Fibroblast of skin of right quadriceps (primary cell): ENCODE data around the gene RNF212B.
A peak's percentile ranks its signal among the peaks of the same experiment; 100 is the strongest.

ENCODE experiments used
- DNase-seq: peaks from one replicate; pipeline ENCODE4 v3.0.0-alpha.2; 2013

Gene RNF212B

DNA sequence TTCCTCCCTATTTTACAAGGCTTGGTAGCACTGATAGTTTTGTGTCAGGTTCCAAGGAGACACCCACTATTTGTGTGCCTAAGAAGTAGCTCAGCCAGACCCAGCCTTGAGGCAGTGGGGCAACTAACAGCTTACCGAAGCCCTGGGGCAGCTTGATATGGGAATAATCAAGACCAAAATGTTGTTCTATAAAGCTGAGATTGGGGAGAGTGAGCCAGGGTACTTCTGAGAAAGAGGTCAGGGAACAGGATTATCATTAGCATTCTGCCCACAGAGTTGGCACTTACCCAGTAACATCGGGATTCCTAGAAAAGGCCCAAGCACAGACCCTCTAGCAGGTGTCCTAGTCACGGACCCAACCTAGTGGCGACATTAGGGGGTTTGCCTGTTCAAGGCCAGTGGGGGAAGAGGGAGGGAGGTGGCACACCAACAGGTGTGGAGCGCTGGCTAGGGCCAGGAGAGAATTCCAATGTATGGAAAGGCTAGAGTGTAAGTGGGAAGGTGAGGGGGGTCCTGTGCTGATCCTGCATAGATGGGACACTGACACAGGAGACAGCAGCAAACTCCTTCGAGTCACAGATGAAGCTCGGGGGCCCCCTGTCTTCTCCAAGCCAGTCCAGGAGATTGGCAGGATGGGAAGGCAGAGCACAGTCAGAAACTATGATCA, 60.0 kb downstream of the RNF212B start:
- no peak for DNase-seq

DNA sequence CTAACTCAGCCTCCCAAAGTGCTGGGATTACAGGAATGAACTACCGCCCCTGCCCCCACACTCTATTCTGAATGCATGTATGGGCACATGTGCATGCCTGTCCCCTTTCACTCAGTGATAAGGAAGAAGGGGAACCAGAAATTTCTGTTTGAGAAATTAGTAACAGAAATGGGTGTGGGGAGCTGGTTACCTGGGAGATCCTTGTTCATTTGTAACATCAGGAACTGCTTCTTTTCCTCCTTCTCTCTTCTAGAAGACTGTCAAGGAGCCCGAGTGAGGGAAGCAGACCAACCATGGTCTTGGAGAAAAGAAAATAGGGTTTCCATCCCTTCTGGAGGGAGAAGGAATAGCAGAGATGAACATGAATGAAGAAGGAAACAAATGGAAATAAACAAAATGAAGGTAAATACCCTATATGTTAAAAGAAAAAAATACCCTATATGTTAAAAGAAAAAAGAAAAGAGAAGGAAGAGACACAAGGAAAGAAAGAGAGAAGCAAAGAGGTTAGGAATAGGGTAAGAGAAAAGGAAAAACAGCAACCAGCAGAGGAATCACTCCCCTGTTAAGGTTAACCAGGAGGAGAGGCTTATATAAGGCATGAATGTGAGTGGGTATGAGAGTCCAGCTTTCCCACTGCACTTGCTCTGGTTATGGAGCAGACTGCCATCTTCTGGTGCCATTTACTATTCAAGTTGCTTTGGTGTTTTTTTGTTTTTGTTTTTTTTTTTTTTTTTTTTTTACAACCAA, 61.6 kb downstream of the RNF212B start:
- DNase-seq: peak; percentile 48

DNA sequence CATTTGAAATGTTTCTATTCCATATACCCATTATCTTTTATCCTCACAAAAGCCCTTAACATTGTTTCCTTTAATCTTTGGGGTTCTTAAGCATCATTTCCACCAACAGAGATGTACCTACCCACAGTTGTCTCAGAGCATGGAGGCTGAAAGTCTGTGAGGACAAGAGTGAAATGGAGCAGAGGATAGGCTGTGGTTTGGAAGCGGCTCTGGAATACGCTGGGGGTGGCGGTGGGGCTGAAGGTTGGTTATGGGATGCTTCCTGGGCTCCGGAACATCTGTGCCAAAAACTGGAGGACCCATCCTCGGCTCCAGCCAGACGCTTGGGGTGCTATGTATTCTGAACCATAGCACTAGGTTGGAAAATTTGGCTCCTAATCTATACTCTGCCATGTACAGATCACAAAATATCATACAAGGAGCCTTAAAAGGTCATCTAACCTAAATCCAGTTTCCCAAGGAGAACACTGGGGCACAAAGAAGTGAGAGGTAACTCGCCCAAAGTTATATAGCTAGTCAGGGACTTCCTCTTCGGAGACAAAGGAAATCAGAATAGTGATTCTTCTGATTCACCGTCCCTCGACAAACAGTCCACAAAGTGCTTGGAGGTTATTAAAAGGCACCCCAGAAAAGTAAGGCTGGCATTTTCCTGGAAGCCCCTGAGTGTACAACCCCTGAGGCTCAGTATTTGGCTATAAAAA, 62.4 kb downstream of the RNF212B start:
- no peak for DNase-seq

DNA sequence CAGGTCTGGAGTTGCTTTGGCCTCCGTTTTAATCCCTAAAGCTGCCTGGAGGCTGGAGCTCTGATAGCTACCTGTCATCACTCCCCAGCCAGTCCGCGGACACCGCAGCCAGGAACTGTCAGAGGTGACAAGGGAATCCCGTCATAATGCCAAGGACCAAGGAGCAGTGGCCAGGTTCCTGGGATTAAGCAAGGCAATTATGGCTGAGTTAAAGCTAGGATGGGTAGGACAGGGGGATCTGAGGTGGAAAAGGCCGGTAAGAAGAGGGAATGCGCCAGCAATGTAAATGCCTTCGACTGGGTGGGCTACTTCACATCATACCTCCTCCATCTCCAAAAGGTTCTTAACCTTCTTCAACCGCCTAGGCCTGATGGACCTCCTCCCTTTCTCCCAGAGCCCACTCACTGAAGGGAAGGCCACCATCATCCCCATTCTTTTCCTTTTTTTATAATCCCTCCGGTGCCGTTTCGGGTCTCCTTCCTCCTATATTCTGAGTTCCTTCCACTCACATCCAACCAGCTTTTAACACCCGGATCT, 63.0 kb downstream of the RNF212B start:
- peak; percentile 6 for DNase-seq

DNA sequence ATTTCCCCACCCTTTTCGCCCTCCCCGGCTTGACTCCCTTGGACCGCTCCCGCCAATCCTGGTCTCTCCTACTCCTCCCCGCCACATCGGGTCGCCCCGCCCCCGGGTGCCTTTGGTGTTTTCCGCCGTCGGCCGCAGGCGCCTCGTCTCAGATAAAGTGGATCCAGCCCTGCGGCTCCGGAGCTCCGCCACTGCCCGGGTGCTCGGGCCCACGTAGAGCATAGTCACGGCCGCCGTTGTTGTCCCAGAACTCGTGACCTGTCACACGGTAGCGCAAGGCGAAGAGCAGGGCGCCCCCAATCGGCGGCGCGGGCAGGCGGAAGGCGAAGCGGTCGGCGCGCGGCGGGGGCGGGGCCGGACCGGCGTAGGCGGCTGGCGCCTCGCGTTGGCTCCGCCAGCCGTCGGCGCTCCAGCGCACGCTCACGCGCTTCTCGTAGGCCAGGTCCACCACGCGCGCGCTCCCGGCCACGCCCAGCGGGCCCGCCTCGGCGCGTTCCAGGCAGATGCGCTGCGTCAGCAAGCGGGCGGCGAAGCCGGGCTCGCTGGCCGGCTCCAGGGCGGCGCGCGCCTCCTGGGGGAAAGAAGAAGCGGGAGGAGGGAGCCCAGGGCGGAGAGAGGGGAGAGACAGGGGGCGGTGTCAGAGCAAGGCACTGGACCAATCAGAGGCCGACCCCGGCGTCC, 63.7 kb downstream of the RNF212B start:
- DNase-seq: peak; percentile 99

GRCh38 chr14:23301969-23302289, 64.2 kb downstream of the RNF212B start:
- no peak for DNase-seq

DNA sequence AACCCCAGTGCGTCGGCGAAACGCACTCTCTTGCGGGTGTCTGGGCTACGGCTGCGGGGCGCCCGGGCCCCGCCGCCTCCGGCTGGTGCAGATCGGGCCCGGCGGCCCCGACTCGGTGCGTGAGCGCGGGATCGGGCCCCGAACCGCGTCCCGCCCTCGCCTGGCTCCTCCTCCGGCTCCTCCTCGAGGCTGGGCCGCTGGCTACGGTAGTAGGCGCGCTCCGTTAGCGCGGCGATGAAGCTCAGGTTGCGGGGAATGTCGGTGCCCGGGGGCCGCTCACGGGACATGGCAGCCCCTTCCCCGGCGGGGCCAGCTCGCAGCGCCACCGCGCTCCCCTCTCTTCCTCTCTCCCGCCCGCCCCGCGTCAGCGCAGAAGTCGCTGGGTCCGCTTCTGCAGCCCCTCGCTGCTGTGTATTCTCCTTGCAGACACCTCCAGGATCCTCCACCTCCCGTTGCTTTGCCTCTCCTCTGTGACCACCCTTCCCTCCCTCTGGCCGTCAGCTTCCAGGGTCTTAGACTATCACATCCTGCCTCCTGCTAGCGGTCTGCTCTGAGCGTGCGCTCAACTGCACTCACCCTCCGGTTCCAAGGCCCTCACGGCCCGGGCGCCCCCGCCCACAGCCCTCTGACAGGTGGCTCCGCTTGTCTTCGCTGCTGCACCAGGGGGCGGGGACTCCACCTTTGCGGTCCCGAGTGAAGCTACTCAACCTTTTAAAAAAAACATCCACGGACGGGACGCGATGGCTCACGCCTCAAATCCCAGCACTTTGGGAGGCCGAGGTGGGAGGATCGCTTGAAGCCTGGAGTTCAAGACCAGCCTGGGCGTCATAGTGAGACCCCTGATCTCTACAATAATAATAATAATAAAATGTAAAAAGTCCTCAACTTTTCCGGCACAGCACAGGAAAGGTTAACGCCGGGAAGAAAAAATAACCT, 64.8 kb downstream of the RNF212B start, which contains the start of gene PPP1R3E:
Gene PPP1R3E (minus strand): TSS at position 570 of the 936 bp plus-strand sequence. CDS start 283 bp downstream, at position 287.
- DNase-seq: peak; percentile 53

DNA sequence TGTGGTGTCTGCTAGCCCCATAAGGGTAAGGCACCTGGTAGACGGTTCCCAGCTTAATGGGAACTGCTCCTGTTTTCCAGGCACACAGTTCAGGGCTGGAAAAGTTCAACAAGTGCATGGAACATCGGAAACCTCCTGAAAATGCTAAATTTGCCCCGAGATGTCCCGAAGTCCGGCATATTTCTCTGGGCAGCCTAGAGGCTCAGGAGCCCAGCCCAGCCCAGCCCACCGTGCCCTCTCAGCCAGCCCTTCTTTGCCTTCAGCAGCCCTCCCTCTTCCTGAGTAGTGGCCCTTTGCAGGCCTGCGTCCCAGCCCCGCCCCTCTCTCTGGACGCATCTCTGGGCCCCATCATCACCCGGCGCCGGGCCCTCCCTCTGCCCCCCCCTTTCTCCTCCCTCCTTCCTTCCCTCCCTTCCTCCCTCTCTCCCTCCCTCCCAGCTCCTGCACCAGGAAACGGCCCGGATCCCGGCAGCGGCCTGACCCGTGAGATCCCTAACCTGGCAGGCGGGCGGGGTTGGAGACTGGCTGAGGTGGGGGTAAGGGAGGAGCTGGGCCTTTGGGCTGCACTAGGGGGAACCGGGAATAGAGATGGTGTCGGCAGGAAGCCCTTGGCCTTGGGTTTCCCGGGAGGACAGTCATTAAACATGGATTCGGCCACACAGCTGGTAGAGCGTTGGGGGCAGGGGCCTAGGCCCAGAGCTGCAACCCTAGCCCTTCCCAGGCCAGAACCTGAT, 68.8 kb downstream of the RNF212B start, which contains the start of gene BCL2L2:
Gene BCL2L2 (plus strand): TSS at position 422 of the 734 bp plus-strand sequence. CDS start 935 bp downstream, outside the sequence.
- peak; percentile 88 for DNase-seq

- no peak for DNase-seq
These were observed 69.4 kb downstream of the RNF212B start for GRCh38 chr14:23307146-23307530.

DNA sequence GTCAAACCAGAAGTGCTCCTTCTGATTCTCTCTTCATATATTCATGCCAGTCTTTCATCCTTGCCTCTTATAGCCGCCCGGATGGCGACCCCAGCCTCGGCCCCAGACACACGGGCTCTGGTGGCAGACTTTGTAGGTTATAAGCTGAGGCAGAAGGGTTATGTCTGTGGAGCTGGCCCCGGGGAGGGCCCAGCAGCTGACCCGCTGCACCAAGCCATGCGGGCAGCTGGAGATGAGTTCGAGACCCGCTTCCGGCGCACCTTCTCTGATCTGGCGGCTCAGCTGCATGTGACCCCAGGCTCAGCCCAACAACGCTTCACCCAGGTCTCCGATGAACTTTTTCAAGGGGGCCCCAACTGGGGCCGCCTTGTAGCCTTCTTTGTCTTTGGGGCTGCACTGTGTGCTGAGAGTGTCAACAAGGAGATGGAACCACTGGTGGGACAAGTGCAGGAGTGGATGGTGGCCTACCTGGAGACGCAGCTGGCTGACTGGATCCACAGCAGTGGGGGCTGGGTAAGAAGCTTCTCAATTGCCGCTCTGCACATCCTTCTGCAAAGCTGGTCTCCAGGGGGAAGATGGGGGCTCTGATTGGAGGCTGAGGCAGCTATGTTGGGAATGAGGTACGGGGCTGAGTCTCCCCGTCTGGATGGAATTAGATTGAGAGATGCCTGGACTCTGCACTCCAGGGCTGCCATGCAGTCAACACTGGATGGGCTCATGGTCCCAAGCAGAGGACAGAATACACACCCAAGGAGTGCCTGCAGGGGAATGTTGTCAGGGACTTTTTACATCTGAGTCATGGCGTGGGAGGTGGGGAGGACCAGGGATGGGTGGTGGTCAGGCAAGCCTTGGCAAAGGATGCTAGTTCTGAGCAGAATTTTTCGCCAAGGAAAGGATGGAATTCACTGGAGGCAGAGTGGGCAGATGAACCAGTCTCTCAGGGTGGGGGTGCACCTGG, 70.2 kb downstream of the RNF212B start:
- peak; percentile 20 for DNase-seq

DNA sequence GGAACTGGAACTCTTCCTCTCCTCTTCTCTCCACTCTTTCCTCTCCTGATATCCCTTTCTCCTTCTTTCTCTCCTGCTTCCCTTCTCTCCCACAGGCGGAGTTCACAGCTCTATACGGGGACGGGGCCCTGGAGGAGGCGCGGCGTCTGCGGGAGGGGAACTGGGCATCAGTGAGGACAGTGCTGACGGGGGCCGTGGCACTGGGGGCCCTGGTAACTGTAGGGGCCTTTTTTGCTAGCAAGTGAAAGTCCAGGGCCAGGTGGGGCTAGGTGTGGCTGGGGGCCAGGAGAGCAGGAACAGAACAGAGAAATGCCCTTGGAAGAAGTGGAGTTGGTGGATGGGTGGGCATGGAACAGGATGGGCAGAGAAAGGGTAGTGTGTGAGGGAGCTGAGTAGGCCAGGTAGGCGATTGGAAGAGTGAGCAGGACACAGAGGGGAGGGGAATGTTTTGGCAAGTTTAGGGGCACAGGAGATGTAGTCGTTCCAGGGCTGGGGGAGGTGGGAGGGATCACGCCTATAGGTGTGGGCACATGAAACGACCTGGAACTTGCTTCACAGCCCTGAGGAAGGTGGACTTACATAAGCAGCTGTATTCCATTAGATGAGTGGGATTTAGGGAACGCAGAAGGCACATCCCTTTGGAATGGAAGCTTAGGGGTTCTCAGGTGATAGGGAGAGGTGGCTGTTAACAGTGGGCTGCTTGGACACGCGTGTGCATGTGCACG, 71.1 kb downstream of the RNF212B start:
- DNase-seq: no peak

DNA sequence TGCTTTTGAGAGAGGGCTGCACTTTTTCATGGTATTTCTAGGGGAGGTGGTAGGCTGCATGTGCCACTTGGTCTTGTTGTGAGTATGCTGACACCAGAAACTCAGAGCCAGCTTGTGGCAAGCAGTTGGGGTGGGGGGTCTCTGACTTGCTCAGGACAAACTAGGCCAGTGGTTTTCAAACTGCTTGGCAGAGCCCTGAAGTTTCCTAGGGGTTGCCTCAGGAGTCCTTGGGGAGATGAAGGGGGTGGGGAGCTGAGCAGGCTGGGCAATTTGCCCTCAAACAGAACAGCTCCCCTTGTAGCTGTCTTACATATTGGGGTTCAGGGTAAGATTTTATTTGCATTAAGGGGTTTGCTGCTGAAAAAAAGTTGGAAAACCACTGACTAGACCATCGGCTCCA, 72.8 kb downstream of the RNF212B start:
- no peak for DNase-seq

DNA sequence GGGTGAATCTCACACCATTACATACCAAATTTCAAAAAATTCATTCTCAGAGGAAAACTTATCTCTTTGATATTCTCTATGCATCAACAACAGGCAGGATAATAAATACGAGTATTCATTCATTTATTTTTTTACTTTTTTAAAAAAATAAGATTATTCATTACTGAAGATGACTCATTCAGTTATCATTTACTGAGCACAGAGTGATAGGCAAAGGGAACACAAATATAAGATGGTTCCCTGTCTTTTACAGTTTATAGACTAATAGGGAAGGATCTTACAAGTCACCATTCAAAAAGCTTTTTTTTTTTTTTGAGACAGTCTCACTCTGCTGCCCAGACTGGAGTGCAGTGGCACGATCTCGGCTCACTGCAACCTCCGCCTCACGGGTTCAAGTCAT, 78.6 kb downstream of the RNF212B start:
- no peak for DNase-seq

DNA sequence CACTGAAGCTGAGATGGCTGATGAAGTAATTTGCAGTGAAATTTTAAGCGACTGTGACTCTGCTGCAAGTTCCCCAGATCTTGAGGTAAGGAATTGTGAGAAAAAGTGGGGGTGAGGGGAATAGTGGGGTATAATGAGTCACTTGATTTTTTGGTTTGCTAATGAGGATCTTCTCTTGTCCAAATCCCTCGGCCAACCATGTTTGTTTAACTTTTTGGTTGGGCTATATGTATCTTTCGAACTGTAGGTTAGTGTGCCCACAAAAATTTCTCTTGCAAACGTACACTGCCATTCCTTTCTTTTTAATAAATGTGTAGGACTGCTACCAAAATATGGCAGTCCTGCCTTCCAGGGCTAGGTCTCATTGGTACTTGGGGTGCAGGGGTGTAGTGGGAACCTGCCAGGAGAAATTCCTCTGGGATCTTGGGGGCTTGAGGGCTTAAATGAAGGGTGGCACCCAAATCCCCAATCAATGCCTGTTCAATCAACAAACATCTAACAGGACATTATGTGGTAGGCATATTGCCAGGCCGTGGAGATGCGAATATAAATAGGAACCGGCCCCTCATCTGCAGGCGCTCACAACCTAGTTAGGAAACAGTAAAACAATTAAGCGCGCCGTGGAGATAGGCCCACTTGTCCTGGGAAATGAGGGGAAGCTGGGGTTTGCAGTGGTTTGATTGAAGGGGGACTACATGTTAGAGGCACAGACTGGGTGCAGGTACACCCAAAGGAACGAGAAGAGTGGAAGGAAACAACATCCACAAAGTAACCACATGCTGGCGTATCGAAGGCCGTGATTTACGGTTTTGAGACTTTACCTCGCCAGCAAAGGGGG, 82.2 kb downstream of the RNF212B start:
- no peak for DNase-seq

- peak; percentile 100 for DNase-seq
These were observed 83.1 kb downstream of the RNF212B start, which contains the start of gene PABPN1 for GRCh38 chr14:23320584-23321571. PABPN1 (plus strand) TSS chr14:23321457; CDS start chr14:23321470, 13 bp downstream.
